Measurements from ENCODE around the gene UNCX.

UNCX gene

GRCh38 chr7:1232103-1232466, 587 bp upstream of the UNCX start:
- DNase-seq (ENCODE audit: low spot score), result no peak

- no peak for DNase-seq (ENCODE audit: low spot score)
Observed at GRCh38 chr7:1233333-1234048, 819 bp downstream of the UNCX start.

- DNase-seq (ENCODE audit: low spot score), result no peak
Observed at GRCh38 chr7:1234049-1234880, 1.6 kb downstream of the UNCX start.

- DNase-seq (ENCODE audit: low spot score), result no peak
Observed at GRCh38 chr7:1234881-1235500, 2.3 kb downstream of the UNCX start.

GRCh38 chr7:1235501-1236131, 2.9 kb downstream of the UNCX start:
- no peak for DNase-seq (ENCODE audit: low spot score)

- no peak for DNase-seq (ENCODE audit: low spot score)
Observed at GRCh38 chr7:1236132-1236661, 3.5 kb downstream of the UNCX start.

GRCh38 chr7:1236831-1237701, 4.4 kb downstream of the UNCX start:
- DNase-seq (ENCODE audit: low spot score), result no peak

GRCh38 chr7:1237704-1238255, 5.1 kb downstream of the UNCX start:
- no peak for DNase-seq (ENCODE audit: low spot score)

GRCh38 chr7:1238450-1238882, 5.8 kb downstream of the UNCX start:
- no peak for DNase-seq (ENCODE audit: low spot score)

GRCh38 chr7:1238931-1239802, 6.5 kb downstream of the UNCX start:
- no peak for DNase-seq (ENCODE audit: low spot score)

GRCh38 chr7:1239803-1240516, 7.3 kb downstream of the UNCX start:
- no peak for DNase-seq (ENCODE audit: low spot score)

GRCh38 chr7:1240517-1241257, 8.0 kb downstream of the UNCX start:
- no peak for DNase-seq (ENCODE audit: low spot score)

GRCh38 chr7:1241258-1241602, 8.6 kb downstream of the UNCX start:
- no peak for DNase-seq (ENCODE audit: low spot score)

- no peak for DNase-seq (ENCODE audit: low spot score)
Observed at GRCh38 chr7:1241603-1242255, 9.1 kb downstream of the UNCX start.

GRCh38 chr7:1242256-1242605, 9.6 kb downstream of the UNCX start:
- DNase-seq (ENCODE audit: low spot score), result no peak

- no peak for DNase-seq (ENCODE audit: low spot score)
Observed at GRCh38 chr7:1242606-1243289, 10.1 kb downstream of the UNCX start.

- no peak for DNase-seq (ENCODE audit: low spot score)
Observed at GRCh38 chr7:1243290-1243963, 10.8 kb downstream of the UNCX start.

All from CD4-positive, alpha-beta T cell treated with Interleukin-15 for 4 hours (primary cell).